Stimulated activated CD8-positive, alpha-beta memory T cell treated with anti-CD3 and anti-CD28 coated beads, Interleukin-12 subunit alpha, Interleukin-12 subunit beta, amount 100 ng/mL, for 4 hours (primary cell): ENCODE results near the gene IL12RB2.
"Not testable (repeated sequence)": the region's sequence is repeated elsewhere in the genome, so short reads cannot be mapped to it uniquely, and the experiment has no call there.

ENCODE experiments used
- DNase-seq: peaks from one replicate; pipeline ENCODE4 v3.0.0-alpha.2; 2020; ENCODE audit warnings: low read depth

The IL12RB2 gene

GRCh38 chr1:67431156-67431765, 123.6 kb downstream of the IL12RB2 start:
- DNase-seq: no peak

GRCh38 chr1:67431869-67432578, 124.4 kb downstream of the IL12RB2 start:
- DNase-seq: no peak

- DNase-seq: no peak
Observed at GRCh38 chr1:67432745-67433144, 125.1 kb downstream of the IL12RB2 start.

- DNase-seq: no peak
Observed at GRCh38 chr1:67433837-67434236, 126.2 kb downstream of the IL12RB2 start.

- DNase-seq: no peak
Observed at GRCh38 chr1:67434491-67434890, 126.8 kb downstream of the IL12RB2 start.

GRCh38 chr1:67436511-67437055, 128.9 kb downstream of the IL12RB2 start:
- DNase-seq: no peak

GRCh38 chr1:67437961-67438360, 130.3 kb downstream of the IL12RB2 start:
- no peak for DNase-seq

GRCh38 chr1:67439277-67440029, 131.8 kb downstream of the IL12RB2 start:
- no peak for DNase-seq

- DNase-seq: no peak
Observed at GRCh38 chr1:67440339-67440738, 132.7 kb downstream of the IL12RB2 start.

- no peak for DNase-seq
Observed at GRCh38 chr1:67441183-67441582, 133.5 kb downstream of the IL12RB2 start.

GRCh38 chr1:67441739-67442281, 134.1 kb downstream of the IL12RB2 start:
- no peak for DNase-seq

GRCh38 chr1:67446014-67446413, 138.3 kb downstream of the IL12RB2 start:
- DNase-seq: not testable (repeated sequence)
